K562 (cell line): ENCODE results near the gene IRF1. TPM values are rescaled to one million over a fixed set of nuclear protein-coding genes. Genes with fewer than 3 reads are reported as not detected.

Source experiments
- DDX20 ChIP-seq: fragments of 450-650 bp; IDR thresholded peaks from 2 replicates; pipeline ENCODE4 v1.6.1; 2016; ENCODE audit warnings: missing genetic modification characterization, low read depth, mild to moderate bottlenecking, missing compliant biosample characterization, moderate library complexity
- GABPA ChIP-seq: fragments of 200-800 bp; sonication (Bioruptor generic); conservative IDR thresholded peaks from 2 replicates; pipeline ENCODE4 v1.6.1; 2016; ENCODE audit warnings: low read depth, missing genetic modification characterization, missing compliant biosample characterization
- MED1 ChIP-seq: sonication (generic); formaldehyde crosslinking; IDR thresholded peaks from 2 replicates; pipeline ENCODE4 v1.8.1; 2023; ENCODE audit warnings: missing genetic modification reagents, borderline replicate concordance
- PRMT5 ChIP-seq: sonication (generic); formaldehyde crosslinking; IDR thresholded peaks from 2 replicates; pipeline ENCODE4 v1.5.0; 2020; ENCODE audit warnings: missing genetic modification reagents
- SMAD2 ChIP-seq: fragments of 150-350 bp; IDR thresholded peaks from 2 replicates; pipeline ENCODE4 v1.6.1; 2014; ENCODE audit warnings: low read depth, mild to moderate bottlenecking, low read length
- SMARCA4 ChIP-seq: fragments of 450-650 bp; IDR thresholded peaks from 2 replicates; pipeline ENCODE4 v1.6.1; 2016
- TCF7L2 ChIP-seq: fragments of 150-350 bp; IDR thresholded peaks from 2 replicates; pipeline ENCODE4 v1.6.1; 2016; ENCODE audit warnings: low read depth, mild to moderate bottlenecking, low read length, moderate library complexity
- TFAP4 ChIP-seq: sonication (generic); formaldehyde crosslinking; IDR thresholded peaks from 2 replicates; pipeline ENCODE4 v1.8.0; 2022; ENCODE audit warnings: missing genetic modification reagents, mild to moderate bottlenecking, moderate library complexity, borderline replicate concordance
- THAP7 ChIP-seq: fragments of 250-450 bp; sonication (Bioruptor Pico); IDR thresholded peaks from 2 replicates; pipeline ENCODE4 v1.5.0; 2021
- TSHZ1 ChIP-seq: fragments of 250-450 bp; sonication (Bioruptor Pico); IDR thresholded peaks from 2 replicates; pipeline ENCODE4 v1.4.0; 2020; ENCODE audit warnings: mild to moderate bottlenecking, moderate library complexity
- ZBTB49 ChIP-seq: sonication (generic); formaldehyde crosslinking; IDR thresholded peaks from 2 replicates; pipeline ENCODE4 v1.8.0; 2022; ENCODE audit warnings: missing genetic modification reagents, mild to moderate bottlenecking, borderline replicate concordance
- ZC3H4 ChIP-seq: sonication (generic); formaldehyde crosslinking; IDR thresholded peaks from 2 replicates; pipeline ENCODE4 v1.9.0; 2021; ENCODE audit warnings: missing genetic modification reagents, borderline replicate concordance
- ZNF165 ChIP-seq: fragments of 250-450 bp; sonication (Bioruptor Pico); IDR thresholded peaks from 2 replicates; pipeline ENCODE4 v1.4.0; 2020; ENCODE audit warnings: borderline replicate concordance
- ZNF324 ChIP-seq: fragments of 250-450 bp; sonication (Bioruptor Pico); IDR thresholded peaks from 2 replicates; pipeline ENCODE4 v1.4.0; 2020; ENCODE audit warnings: mild to moderate bottlenecking
- ZSCAN32 ChIP-seq: fragments of 450-650 bp; formaldehyde crosslinking; IDR thresholded peaks from 2 replicates; pipeline ENCODE4 v1.4.0; 2020; ENCODE audit warnings: mild to moderate bottlenecking, moderate library complexity
- polyA plus RNA-seq, 8 experiments: library from polyadenylated mRNA; depleted of rRNA in 4 of 8; stranded (reverse) in 5 of 8; unstranded in 3 of 8; fragments of >200 nt; fragmentation: Nextera tagmentation in 2 of 8; fragmentation: Illumina TruSeq in 1 of 8; extraction: Ambion mirVana in 2 of 8; extraction: Trizol in 1 of 8; gene quantifications; 2 replicates each; pipeline versions ENCODE4 v1.2.1 to v1.2.3, GENCODE V29; 2011 to 2014; ENCODE audit warnings: inconsistent platforms in 1 of 8, missing spikeins in 1 of 8
- total RNA-seq, 7 experiments: library from RNA; depleted of rRNA in 6 of 7; stranded (reverse); fragments of >200 nt in 6 of 7; fragmentation: Illumina TruSeq in 2 of 7; extraction: Trizol in 2 of 7; gene quantifications; 2 replicates each; pipeline versions ENCODE4 v1.2.1 to v1.2.3, GENCODE V29; 2011 to 2021; ENCODE audit warnings: low replicate concordance in 1 of 7
- TF ChIP-seq, protein P1 (sequence below), 2 experiments: IDR thresholded peaks; 2 replicates each; pipeline ENCODE4 v1.6.1; 2012; ENCODE audit warnings: improper control_type of control experiment in 2 of 2, low read depth in 2 of 2, low read length in 2 of 2, borderline replicate concordance in 1 of 2

Gene IRF1
- total and polyA plus RNA-seq, 9 of the 15 experiments (the other 6 are each of a cell fraction or from before 2014, with no cell fraction given) = 1.1 to 12.3 (median 5.9) TPM

DNA sequence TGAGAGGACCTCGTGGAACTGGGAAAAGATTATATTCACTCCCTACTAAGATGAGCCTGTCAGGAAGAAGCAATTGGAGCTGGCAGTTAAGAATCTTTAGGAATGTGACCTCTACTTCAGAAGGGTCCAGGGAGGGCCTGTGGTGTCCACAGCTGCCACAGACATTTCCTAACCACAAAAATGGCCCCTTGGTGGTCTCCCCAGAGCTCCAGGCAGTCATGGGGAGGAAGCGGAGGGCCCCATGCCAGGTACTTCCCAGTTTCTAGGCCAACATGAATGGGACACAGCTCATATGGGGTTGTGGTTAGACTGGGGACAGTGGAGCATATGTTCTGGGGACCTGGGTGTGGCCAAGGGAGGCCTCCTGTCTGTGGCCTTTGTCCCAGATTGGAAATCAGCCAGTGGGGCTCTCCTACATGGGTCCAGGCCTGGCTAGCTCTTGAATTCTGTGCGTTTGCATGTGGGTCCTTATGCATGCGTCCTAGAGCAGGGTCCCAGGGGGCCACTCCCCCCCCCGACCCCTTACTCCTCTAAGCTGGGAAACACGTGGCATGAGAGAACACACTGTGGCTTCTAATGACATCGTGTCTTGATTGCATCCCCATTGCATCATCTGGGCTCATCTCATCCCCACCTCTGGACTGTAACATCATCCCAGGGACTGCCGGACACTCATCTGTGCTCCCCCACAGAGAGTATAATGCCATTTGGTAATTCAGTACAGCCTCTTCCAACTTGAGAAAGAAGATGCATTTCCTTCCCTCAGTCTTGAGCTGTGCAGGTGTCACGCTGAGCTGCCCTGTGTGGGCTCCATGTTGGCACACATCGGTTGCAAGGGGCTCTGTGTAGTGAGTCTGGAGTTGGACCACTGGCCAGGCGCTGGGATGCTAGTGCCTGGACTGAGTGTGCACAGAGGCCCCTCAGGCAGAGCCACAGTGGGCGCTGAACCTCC lies 31.3 kb downstream of the IRF1 start (continued):
- TF ChIP-seq ZC3H4 (CRISPR knock-in tag) (no peak; the same call in 1 of the 2 replicates), ZSCAN32 (CRISPR knock-in tag) (peak; percentile 99), SMAD2 (no peak), ZBTB49 (CRISPR knock-in tag) (no peak), TSHZ1 (CRISPR knock-in tag) (peak; percentile 72), ZNF324 (CRISPR knock-in tag) (no peak), TCF7L2 (no peak), MED1 (CRISPR knock-in tag) (no peak), DDX20 (tag) (peak; percentile 90), GABPA (tag) (no peak; the same call in 1 of the 2 replicates), PRMT5 (CRISPR knock-in tag) (0 out of 2 replicates have a peak, but pooled peaks have one; percentile 40), THAP7 (CRISPR knock-in tag) (no peak), TFAP4 (peak; percentile 76), ZNF165 (no peak), SMARCA4 (peak; percentile 68; the same call in 1 of the 2 replicates)
- TF ChIP-seq, protein P1, sequence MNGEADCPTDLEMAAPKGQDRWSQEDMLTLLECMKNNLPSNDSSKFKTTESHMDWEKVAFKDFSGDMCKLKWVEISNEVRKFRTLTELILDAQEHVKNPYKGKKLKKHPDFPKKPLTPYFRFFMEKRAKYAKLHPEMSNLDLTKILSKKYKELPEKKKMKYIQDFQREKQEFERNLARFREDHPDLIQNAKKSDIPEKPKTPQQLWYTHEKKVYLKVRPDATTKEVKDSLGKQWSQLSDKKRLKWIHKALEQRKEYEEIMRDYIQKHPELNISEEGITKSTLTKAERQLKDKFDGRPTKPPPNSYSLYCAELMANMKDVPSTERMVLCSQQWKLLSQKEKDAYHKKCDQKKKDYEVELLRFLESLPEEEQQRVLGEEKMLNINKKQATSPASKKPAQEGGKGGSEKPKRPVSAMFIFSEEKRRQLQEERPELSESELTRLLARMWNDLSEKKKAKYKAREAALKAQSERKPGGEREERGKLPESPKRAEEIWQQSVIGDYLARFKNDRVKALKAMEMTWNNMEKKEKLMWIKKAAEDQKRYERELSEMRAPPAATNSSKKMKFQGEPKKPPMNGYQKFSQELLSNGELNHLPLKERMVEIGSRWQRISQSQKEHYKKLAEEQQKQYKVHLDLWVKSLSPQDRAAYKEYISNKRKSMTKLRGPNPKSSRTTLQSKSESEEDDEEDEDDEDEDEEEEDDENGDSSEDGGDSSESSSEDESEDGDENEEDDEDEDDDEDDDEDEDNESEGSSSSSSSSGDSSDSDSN (IDR thresholded peaks at IDR 0.05; ENCODE audit: borderline replicate concordance in 1 of 2, low read depth in 2 of 2, low read length in 2 of 2) = 0 out of 4 replicates have a peak, but pooled peaks of 1 of the 2 experiments have one; percentile 32
